ENCODE measurements around the gene YLPM1. TPM values are rescaled to one million over a fixed set of nuclear protein-coding genes. Genes with fewer than 3 reads are reported as not detected.

The YLPM1 gene
- total and polyA plus RNA-seq, 2 donors (not counting 1 experiment from before 2014, with no cell fraction given): 22.4 to 116 TPM

DNA sequence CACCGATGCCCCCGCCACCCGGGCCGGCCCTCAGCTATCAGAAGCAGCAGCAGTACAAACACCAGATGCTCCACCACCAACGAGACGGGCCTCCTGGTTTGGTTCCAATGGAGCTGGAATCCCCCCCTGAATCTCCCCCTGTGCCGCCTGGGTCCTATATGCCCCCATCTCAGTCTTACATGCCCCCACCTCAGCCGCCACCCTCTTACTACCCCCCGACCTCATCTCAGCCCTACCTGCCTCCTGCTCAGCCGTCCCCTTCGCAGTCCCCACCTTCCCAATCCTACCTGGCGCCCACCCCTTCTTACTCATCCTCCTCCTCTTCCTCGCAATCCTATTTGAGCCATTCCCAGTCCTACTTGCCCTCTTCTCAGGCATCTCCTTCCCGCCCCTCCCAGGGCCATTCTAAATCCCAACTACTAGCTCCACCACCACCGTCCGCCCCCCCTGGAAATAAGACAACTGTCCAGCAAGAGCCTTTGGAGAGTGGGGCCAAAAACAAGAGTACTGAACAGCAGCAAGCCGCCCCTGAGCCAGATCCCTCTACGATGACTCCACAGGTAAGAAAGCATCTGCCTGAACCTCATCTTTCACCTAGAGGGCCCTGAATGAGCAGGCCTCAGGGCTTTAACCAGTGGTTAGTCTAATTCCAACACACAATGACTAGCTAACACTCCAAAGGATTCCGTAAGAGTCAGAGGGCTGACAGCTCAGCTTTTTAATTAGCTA, 851 bp downstream of the YLPM1 start:
- peak overlapping the region; percentile 78 for H2AFZ ChIP-seq (ENCODE audit: insufficient read depth, low read depth, low read length, poor library complexity, severe bottlenecking)
- H3K27me3 ChIP-seq (replicated peaks in 1 of 4; ENCODE audit: control extremely low read depth in 1 of 4, control insufficient read depth in 3 of 4, insufficient read depth in 4 of 4, low read length in 3 of 4): no peaks in the 10 kb centered on the region
- peak overlapping the region; percentile 84 for H3K4me2 ChIP-seq (replicated peaks; ENCODE audit: low read depth, low read length, poor library complexity, severe bottlenecking)
- intact Hi-C loops (cut with micrococcal nuclease): loop anchor here (1.0 to 5.0 kb wide), 6 partner anchors 51 to 1707 kb away; partner anchors contain the start of genes ALDH6A1, AREL1, DLST and FCF1
- H3K9ac ChIP-seq (ENCODE audit: low read length): peak overlapping the region; percentile 98
- peaks cover 43 to 51% of the 10 kb centered on the region in 2 donors for H3K4me1 ChIP-seq (ENCODE audit: control insufficient read depth in 2 of 2, insufficient read depth in 2 of 2, low read length in 2 of 2)
- no peaks in the 10 kb centered on the region for H3K9me3 ChIP-seq (ENCODE audit: control extremely low read depth in 1 of 3, control insufficient read depth in 2 of 3, insufficient read depth in 1 of 3, low read length in 2 of 3)
- H3K4me3 ChIP-seq (ENCODE audit: control extremely low read depth in 1 of 5, extremely low read depth in 1 of 5, insufficient read depth in 1 of 5, low read depth in 2 of 5, low read length in 4 of 5): peak overlapping the region; percentile 61 to 98 (median 94)
- Mint-ChIP-seq H3K27ac (peak overlapping the region; percentile 98), H3K9me3 (ENCODE audit: insufficient read depth) (no peaks in the 10 kb centered on the region), H3K4me3 (peak overlapping the region; percentile 93), H3K4me1 (peaks cover 58% of the 10 kb centered on the region), H3K27me3 (no peaks in the 10 kb centered on the region)
- H4K20me1 ChIP-seq (ENCODE audit: control insufficient read depth, insufficient read depth, low read length, poor library complexity, severe bottlenecking): peaks cover 5% of the 10 kb centered on the region
- TF ChIP-seq, protein P1, sequence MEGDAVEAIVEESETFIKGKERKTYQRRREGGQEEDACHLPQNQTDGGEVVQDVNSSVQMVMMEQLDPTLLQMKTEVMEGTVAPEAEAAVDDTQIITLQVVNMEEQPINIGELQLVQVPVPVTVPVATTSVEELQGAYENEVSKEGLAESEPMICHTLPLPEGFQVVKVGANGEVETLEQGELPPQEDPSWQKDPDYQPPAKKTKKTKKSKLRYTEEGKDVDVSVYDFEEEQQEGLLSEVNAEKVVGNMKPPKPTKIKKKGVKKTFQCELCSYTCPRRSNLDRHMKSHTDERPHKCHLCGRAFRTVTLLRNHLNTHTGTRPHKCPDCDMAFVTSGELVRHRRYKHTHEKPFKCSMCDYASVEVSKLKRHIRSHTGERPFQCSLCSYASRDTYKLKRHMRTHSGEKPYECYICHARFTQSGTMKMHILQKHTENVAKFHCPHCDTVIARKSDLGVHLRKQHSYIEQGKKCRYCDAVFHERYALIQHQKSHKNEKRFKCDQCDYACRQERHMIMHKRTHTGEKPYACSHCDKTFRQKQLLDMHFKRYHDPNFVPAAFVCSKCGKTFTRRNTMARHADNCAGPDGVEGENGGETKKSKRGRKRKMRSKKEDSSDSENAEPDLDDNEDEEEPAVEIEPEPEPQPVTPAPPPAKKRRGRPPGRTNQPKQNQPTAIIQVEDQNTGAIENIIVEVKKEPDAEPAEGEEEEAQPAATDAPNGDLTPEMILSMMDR (IDR thresholded peaks at IDR 0.05): no peak
- TF ChIP-seq EZH2 (IDR thresholded peaks at IDR 0.05; ENCODE audit: borderline replicate concordance, insufficient read depth, low read depth, low read length, poor library complexity, severe bottlenecking): no peak
- ATAC-seq (ENCODE audit: low read depth): no peak
- peaks cover 3% of the 10 kb centered on the region in 2 experiments for H3K36me3 ChIP-seq (replicated peaks in 1 of 2; ENCODE audit: control extremely low read depth in 1 of 2, control insufficient read depth in 1 of 2, extremely low read depth in 1 of 2, insufficient read depth in 2 of 2, low read length in 1 of 2)
- POLR2A ChIA-PET: interaction anchor here (1.2 kb wide), 2 partner anchors 51 to 72 kb away, joined by 3 to 4 read pairs; partner anchors contain the start of genes AREL1 and FCF1
- WGBS (ENCODE audit: insufficient coverage): 2% methylated on average over 17 of the region's 19 CpGs
- CTCF ChIA-PET: interaction anchor here (1.1 to 2.7 kb wide), 7 partner anchors 10 to 152 kb away, joined by 3 to 12 read pairs (median 4); partner anchors contain the start of genes AREL1, FCF1 and LTBP2
- H3K27ac ChIP-seq (ENCODE audit: low read length in 2 of 2): peak overlapping the region; percentile 88 to 95
- H3K79me2 ChIP-seq (ENCODE audit: control insufficient read depth, insufficient read depth, low read length): peaks cover 75% of the 10 kb centered on the region
- no peak for DNase-seq

DNA sequence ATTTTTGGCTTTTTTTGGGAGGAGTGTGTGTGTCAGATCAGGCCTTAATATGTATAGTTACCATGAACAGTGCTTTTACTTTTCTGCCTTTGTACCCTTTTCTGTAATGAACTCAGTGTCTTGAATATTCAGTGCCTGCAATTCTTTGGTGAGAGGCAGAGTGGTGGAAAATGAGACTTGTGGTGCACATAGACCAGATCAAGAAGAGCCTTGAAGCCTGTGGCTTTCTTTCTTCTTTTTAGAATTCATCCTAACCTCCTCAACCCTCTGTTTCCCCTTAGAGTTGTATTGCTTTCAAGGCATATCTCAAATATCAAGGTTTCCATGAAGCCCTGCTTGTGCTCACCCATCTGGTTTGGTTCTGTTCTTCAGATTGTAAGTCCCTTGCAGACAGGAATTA, 2.6 kb downstream of the YLPM1 start:
- peaks cover 43 to 51% of the 10 kb centered on the region in 2 donors for H3K4me1 ChIP-seq (ENCODE audit: control insufficient read depth in 2 of 2, insufficient read depth in 2 of 2, low read length in 2 of 2)
- intact Hi-C loops (cut with micrococcal nuclease): no loop called here

More for the DNA sequence above, 2.6 kb downstream of the YLPM1 start:
- H3K27ac Mint-ChIP-seq: peak overlapping the region; percentile 43
- H3K36me3 ChIP-seq (replicated peaks in 1 of 2; ENCODE audit: control extremely low read depth in 1 of 2, control insufficient read depth in 1 of 2, extremely low read depth in 1 of 2, insufficient read depth in 2 of 2, low read length in 1 of 2): peaks cover 3% of the 10 kb centered on the region in 2 experiments
- TF ChIP-seq, protein P1 (IDR thresholded peaks at IDR 0.05): no peak
- no peak for TF ChIP-seq EZH2 (IDR thresholded peaks at IDR 0.05; ENCODE audit: borderline replicate concordance, insufficient read depth, low read depth, low read length, poor library complexity, severe bottlenecking)
- POLR2A ChIA-PET: no interaction called here
- peak overlapping the region in 1 of 2 donors; percentile 26 for H3K27ac ChIP-seq (ENCODE audit: low read length in 2 of 2)
- peak overlapping the region; percentile 93 for H3K4me3 Mint-ChIP-seq
- peaks cover 65% of the 10 kb centered on the region for H3K4me1 Mint-ChIP-seq
- H3K27me3 ChIP-seq (replicated peaks in 1 of 4; ENCODE audit: control extremely low read depth in 1 of 4, control insufficient read depth in 3 of 4, insufficient read depth in 4 of 4, low read length in 3 of 4): no peaks in the 10 kb centered on the region
- CTCF ChIA-PET: no interaction called here
- H3K79me2 ChIP-seq (ENCODE audit: control insufficient read depth, insufficient read depth, low read length): peaks cover 88% of the 10 kb centered on the region
- H3K27me3 Mint-ChIP-seq: no peaks in the 10 kb centered on the region
- peak overlapping the region in 1 of 5 experiments; percentile 98 for H3K4me3 ChIP-seq (ENCODE audit: control extremely low read depth in 1 of 5, extremely low read depth in 1 of 5, insufficient read depth in 1 of 5, low read depth in 2 of 5, low read length in 4 of 5)
- H4K20me1 ChIP-seq (ENCODE audit: control insufficient read depth, insufficient read depth, low read length, poor library complexity, severe bottlenecking): peaks cover 5% of the 10 kb centered on the region
- no peak overlapping the region for H2AFZ ChIP-seq (ENCODE audit: insufficient read depth, low read depth, low read length, poor library complexity, severe bottlenecking)
- no peak for DNase-seq
- H3K9me3 Mint-ChIP-seq (ENCODE audit: insufficient read depth): no peaks in the 10 kb centered on the region
- peak overlapping the region; percentile 98 for H3K9ac ChIP-seq (ENCODE audit: low read length)
- peak overlapping the region; percentile 84 for H3K4me2 ChIP-seq (replicated peaks; ENCODE audit: low read depth, low read length, poor library complexity, severe bottlenecking)
- no peaks in the 10 kb centered on the region for H3K9me3 ChIP-seq (ENCODE audit: control extremely low read depth in 1 of 3, control insufficient read depth in 2 of 3, insufficient read depth in 1 of 3, low read length in 2 of 3)
- ATAC-seq (ENCODE audit: low read depth): no peak

Data from B cell (primary cell).